Panc1 (cell line): ENCODE measurements around the gene SLC49A3. TPM values are rescaled to one million over a fixed set of nuclear protein-coding genes. Genes with fewer than 3 reads are reported as not detected.

Source experiments
- ATAC-seq: fragments of 200-7000 bp; cut with Tn5 transposase; 2 replicates; pipeline ENCODE4 v1.9.1; 2020; ENCODE audit warnings: mild to moderate bottlenecking, moderate library complexity
- BruUV-seq: library from RNA; stranded (reverse); fragments of 400-500 nt; replicated peaks from 2 replicates; lab custom pipeline; 2021; lab: Mats Ljungman, UMichigan
- CTCF ChIA-PET: fragments of 300-600 bp; sonication (Branson Sonifier 250); formaldehyde crosslinking; loops from one replicate; lab custom pipeline; 2022; ENCODE audit warnings: antibody characterized with exemption; lab: Charles Lee
- POLR2A ChIA-PET: fragments of 300-600 bp; sonication (Branson Sonifier 250); formaldehyde crosslinking; loops from one replicate; lab custom pipeline; 2022; ENCODE audit warnings: antibody characterized with exemption; lab: Charles Lee
- DNase-seq: peaks from one replicate; pipeline ENCODE4 v3.0.0-alpha.2; 2010; ENCODE audit warnings: low read depth, low spot score
- H3K27ac ChIP-seq: 2 replicates; pipeline ENCODE4 v1.5.1; 2011; ENCODE audit warnings: mild to moderate bottlenecking, low read length, inconsistent platforms
- H3K27me3 ChIP-seq: fragments of 200-500 bp; sonication (Bioruptor generic); 2 replicates; pipeline ENCODE4 v1.6.0; 2014; ENCODE audit warnings: low read length, inconsistent platforms; ENCODE audit not compliant: control insufficient read depth, insufficient read depth
- H3K36me3 ChIP-seq: fragments of 200-500 bp; sonication (Bioruptor generic); 2 replicates; pipeline ENCODE4 v1.5.1; 2014; ENCODE audit warnings: inconsistent platforms, mild to moderate bottlenecking, low read length, moderate library complexity; ENCODE audit not compliant: control insufficient read depth, insufficient read depth
- H3K4me1 ChIP-seq: 2 replicates; pipeline ENCODE4 v1.5.1; 2011; ENCODE audit warnings: inconsistent platforms, mild to moderate bottlenecking, low read length, moderate library complexity; ENCODE audit not compliant: control insufficient read depth, insufficient read depth
- H3K4me3 ChIP-seq, 2 experiments: 2 replicates each; pipeline ENCODE4 v1.5.1; 2011 to 2012; ENCODE audit warnings: low read depth in 2 of 2, low read length in 2 of 2, mild to moderate bottlenecking in 2 of 2, inconsistent platforms in 1 of 2, moderate library complexity in 1 of 2
- H3K9me3 ChIP-seq: fragments of 200-500 bp; sonication (Bioruptor generic); 2 replicates; pipeline ENCODE4 v1.5.1; 2014; ENCODE audit warnings: low read depth, mild to moderate bottlenecking, inconsistent platforms, low read length, moderate library complexity; ENCODE audit not compliant: control insufficient read depth, insufficient read depth
- POLR2AphosphoS5 ChIP-seq: IDR thresholded peaks from 2 replicates; pipeline ENCODE4 v1.6.1; 2012; ENCODE audit warnings: mild to moderate bottlenecking, low read depth, low read length, moderate library complexity
- SIN3A ChIP-seq: IDR thresholded peaks from 2 replicates; pipeline ENCODE4 v1.6.1; 2012; ENCODE audit warnings: low read depth, mild to moderate bottlenecking, low read length, moderate library complexity, borderline replicate concordance; ENCODE audit not compliant: insufficient read depth
- TCF7L2 ChIP-seq: IDR thresholded peaks from 2 replicates; pipeline ENCODE4 v1.6.1; 2011; ENCODE audit warnings: mild to moderate bottlenecking, low read depth, low read length, inconsistent platforms
- in situ Hi-C: cut with HindIII; loops from 2 replicates; pipeline ENCODE4 v1.10.0; 2016; ENCODE audit warnings: low sequenced_read_pairs, low pct_unique_long_range_greater_than_20kb
- intact Hi-C: fragments of 100-400 bp; cut with micrococcal nuclease; formaldehyde crosslinking; loops from one replicate; pipeline ENCODE4 v1.10.0; 2022; ENCODE audit not compliant: unreplicated experiment
- total RNA-seq: library from RNA; stranded (reverse); gene quantifications from one replicate; pipeline ENCODE4 v1.2.1, GENCODE V29; 2021; ENCODE audit not compliant: unreplicated experiment
- TF ChIP-seq, protein P1 (sequence below), 2 experiments: IDR thresholded peaks; 2 replicates each; pipeline ENCODE4 v1.6.1; 2011 to 2012; ENCODE audit warnings: low read depth in 2 of 2, control low read depth in 1 of 2, low read length in 1 of 2, mild to moderate bottlenecking in 1 of 2, moderate library complexity in 1 of 2; ENCODE audit not compliant: insufficient read depth in 1 of 2
- TF ChIP-seq, protein P2 (sequence below): fragments of 450-650 bp; IDR thresholded peaks from 2 replicates; pipeline ENCODE4 v1.5.1; 2017; ENCODE audit warnings: mild to moderate bottlenecking

SLC49A3 gene
- total RNA-seq, 1 experiment from 2014 or later = 0.62 TPM

- Histone ChIP-seq H3K27ac (no peak overlapping the region), H3K36me3 (no peaks in the 10 kb centered on the region), H3K27me3 (no peaks in the 10 kb centered on the region), H3K9me3 (no peaks in the 10 kb centered on the region), H3K4me1 (peaks cover 24% of the 10 kb centered on the region), H3K4me3 (no peak overlapping the region)
- DNase-seq (no peak), ATAC-seq (peak; percentile 57)
- BruUV-seq = no TSS peak
- CTCF ChIA-PET = interaction anchor here (0.6 to 1.4 kb wide), 5 partner anchors 10 to 215 kb away, joined by 3 to 4 read pairs (median 3); partner anchors contain the start of genes ATP5ME and MYL5
- POLR2A ChIA-PET = no interaction called here
- TF ChIP-seq, protein P1, sequence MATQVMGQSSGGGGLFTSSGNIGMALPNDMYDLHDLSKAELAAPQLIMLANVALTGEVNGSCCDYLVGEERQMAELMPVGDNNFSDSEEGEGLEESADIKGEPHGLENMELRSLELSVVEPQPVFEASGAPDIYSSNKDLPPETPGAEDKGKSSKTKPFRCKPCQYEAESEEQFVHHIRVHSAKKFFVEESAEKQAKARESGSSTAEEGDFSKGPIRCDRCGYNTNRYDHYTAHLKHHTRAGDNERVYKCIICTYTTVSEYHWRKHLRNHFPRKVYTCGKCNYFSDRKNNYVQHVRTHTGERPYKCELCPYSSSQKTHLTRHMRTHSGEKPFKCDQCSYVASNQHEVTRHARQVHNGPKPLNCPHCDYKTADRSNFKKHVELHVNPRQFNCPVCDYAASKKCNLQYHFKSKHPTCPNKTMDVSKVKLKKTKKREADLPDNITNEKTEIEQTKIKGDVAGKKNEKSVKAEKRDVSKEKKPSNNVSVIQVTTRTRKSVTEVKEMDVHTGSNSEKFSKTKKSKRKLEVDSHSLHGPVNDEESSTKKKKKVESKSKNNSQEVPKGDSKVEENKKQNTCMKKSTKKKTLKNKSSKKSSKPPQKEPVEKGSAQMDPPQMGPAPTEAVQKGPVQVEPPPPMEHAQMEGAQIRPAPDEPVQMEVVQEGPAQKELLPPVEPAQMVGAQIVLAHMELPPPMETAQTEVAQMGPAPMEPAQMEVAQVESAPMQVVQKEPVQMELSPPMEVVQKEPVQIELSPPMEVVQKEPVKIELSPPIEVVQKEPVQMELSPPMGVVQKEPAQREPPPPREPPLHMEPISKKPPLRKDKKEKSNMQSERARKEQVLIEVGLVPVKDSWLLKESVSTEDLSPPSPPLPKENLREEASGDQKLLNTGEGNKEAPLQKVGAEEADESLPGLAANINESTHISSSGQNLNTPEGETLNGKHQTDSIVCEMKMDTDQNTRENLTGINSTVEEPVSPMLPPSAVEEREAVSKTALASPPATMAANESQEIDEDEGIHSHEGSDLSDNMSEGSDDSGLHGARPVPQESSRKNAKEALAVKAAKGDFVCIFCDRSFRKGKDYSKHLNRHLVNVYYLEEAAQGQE (IDR thresholded peaks at IDR 0.05; ENCODE audit: insufficient read depth in 1 of 2, low read depth in 2 of 2, low read length in 1 of 2) = no peak
- no peak for TF ChIP-seq POLR2AphosphoS5
- TF ChIP-seq TCF7L2 = no peak
- TF ChIP-seq, protein P2, sequence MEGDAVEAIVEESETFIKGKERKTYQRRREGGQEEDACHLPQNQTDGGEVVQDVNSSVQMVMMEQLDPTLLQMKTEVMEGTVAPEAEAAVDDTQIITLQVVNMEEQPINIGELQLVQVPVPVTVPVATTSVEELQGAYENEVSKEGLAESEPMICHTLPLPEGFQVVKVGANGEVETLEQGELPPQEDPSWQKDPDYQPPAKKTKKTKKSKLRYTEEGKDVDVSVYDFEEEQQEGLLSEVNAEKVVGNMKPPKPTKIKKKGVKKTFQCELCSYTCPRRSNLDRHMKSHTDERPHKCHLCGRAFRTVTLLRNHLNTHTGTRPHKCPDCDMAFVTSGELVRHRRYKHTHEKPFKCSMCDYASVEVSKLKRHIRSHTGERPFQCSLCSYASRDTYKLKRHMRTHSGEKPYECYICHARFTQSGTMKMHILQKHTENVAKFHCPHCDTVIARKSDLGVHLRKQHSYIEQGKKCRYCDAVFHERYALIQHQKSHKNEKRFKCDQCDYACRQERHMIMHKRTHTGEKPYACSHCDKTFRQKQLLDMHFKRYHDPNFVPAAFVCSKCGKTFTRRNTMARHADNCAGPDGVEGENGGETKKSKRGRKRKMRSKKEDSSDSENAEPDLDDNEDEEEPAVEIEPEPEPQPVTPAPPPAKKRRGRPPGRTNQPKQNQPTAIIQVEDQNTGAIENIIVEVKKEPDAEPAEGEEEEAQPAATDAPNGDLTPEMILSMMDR = peak; percentile 92
- TF ChIP-seq SIN3A = no peak
- intact Hi-C loops (no loop called here), in situ Hi-C loops (no loop called here)
Measured at GRCh38 chr4:683982-684622, 4.8 kb downstream of the SLC49A3 start.

DNA sequence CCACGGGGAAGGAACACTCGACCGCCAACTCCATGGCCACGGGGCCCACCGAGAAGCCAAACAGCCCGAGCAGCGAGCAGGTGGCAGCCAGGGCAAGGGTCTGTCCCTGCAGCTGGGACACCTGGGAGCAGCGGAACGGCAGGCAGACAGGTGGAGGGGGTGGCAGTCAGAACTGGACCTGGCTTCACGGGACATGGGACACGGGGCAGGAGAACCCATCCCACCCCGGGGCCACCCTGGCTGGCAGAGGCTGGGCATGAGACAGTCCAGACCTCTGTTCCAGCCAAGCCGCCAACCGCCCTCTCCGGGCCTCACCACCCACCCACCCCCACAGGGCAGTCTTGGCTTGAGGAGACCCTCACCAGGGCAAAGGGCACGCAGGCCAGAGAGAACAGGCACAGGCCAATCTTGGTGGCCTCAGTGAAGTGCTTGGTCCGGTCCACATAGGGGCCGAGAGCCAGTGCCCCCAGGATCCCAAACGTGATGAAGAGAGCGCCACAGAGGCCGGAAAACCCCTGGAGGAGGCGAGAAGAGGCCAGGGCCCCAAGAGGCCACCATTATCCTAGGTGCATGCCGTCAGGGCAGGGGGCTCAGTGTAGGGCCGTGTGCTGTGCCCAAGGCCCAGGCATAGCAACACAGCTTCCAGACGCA, 5.6 kb downstream of the SLC49A3 start:
- H3K4me1 ChIP-seq = peaks cover 24% of the 10 kb centered on the region
- DNase-seq = no peak
- intact Hi-C loops (no loop called here), in situ Hi-C loops (no loop called here)
- no peaks in the 10 kb centered on the region for H3K9me3 ChIP-seq
- ChIA-PET POLR2A (no interaction called here), CTCF (interaction anchor here (0.6 to 1.4 kb wide), 2 partner anchors 9 to 216 kb away, joined by 3 read pairs; partner anchors contain the start of genes ATP5ME and MYL5)
- no peaks in the 10 kb centered on the region for H3K36me3 ChIP-seq
- no TSS peak for BruUV-seq
- TF ChIP-seq, protein P1 (IDR thresholded peaks at IDR 0.05; ENCODE audit: insufficient read depth in 1 of 2, low read depth in 2 of 2, low read length in 1 of 2) = no peak
- TF ChIP-seq TCF7L2 (no peak), POLR2AphosphoS5 (no peak), SIN3A (no peak)
- TF ChIP-seq, protein P2 = no peak
- peak; percentile 15 for ATAC-seq
- H3K27me3 ChIP-seq = no peaks in the 10 kb centered on the region
- H3K27ac ChIP-seq = no peak overlapping the region
- H3K4me3 ChIP-seq = no peak overlapping the region
